KMS-11 (cell line): Measurements from ENCODE around the gene XYLT2.

Experiments
- H2AFZ ChIP-seq: fragments of 200-600 bp; sonication (generic); 2 replicates; pipeline ENCODE4 v1.6.1; 2016; ENCODE audit warnings: antibody characterized with exemption, mixed run types, low read depth
- H3K27ac ChIP-seq: fragments of 200-600 bp; sonication (generic); 2 replicates; pipeline ENCODE4 v1.6.1; 2016; ENCODE audit warnings: mild to moderate bottlenecking, mixed run types
- H3K27me3 ChIP-seq: fragments of 200-600 bp; sonication (generic); 2 replicates; pipeline ENCODE4 v1.6.1; 2017; ENCODE audit warnings: mild to moderate bottlenecking, low read depth, mixed run types, moderate library complexity; ENCODE audit not compliant: insufficient read depth
- H3K36me3 ChIP-seq: fragments of 200-600 bp; sonication (generic); 2 replicates; pipeline ENCODE4 v1.6.1; 2017; ENCODE audit warnings: mild to moderate bottlenecking, mixed run types; ENCODE audit not compliant: insufficient read depth
- H3K4me1 ChIP-seq: fragments of 200-600 bp; sonication (generic); 2 replicates; pipeline ENCODE4 v1.6.1; 2016; ENCODE audit warnings: mild to moderate bottlenecking, low read depth, mixed run types; ENCODE audit not compliant: poor library complexity, severe bottlenecking
- H3K4me2 ChIP-seq: fragments of 200-600 bp; sonication (generic); 2 replicates; pipeline ENCODE4 v1.7.0; 2016; ENCODE audit warnings: mild to moderate bottlenecking, mixed run types
- H3K4me3 ChIP-seq: fragments of 200-600 bp; sonication (generic); IDR thresholded peaks from 2 replicates; pipeline ENCODE4 v1.6.1; 2017; ENCODE audit warnings: low read depth, low read length, mixed read lengths; ENCODE audit not compliant: insufficient read depth
- H3K79me2 ChIP-seq: fragments of 200-600 bp; sonication (generic); 2 replicates; pipeline ENCODE4 v1.6.1; 2016; ENCODE audit warnings: low read depth, mixed run types; ENCODE audit not compliant: insufficient read depth
- H3K9ac ChIP-seq: fragments of 200-600 bp; sonication (generic); 2 replicates; pipeline ENCODE4 v1.6.1; 2016; ENCODE audit warnings: mild to moderate bottlenecking, mixed run types
- H4K20me1 ChIP-seq: fragments of 200-600 bp; sonication (generic); 2 replicates; pipeline ENCODE4 v1.6.1; 2016; ENCODE audit warnings: mild to moderate bottlenecking, mixed run types; ENCODE audit not compliant: insufficient read depth
- TF ChIP-seq, protein P1 (sequence below): fragments of 200-600 bp; sonication (generic); conservative IDR thresholded peaks from 2 replicates; pipeline ENCODE4 v1.6.1; 2017; ENCODE audit warnings: low read depth, mild to moderate bottlenecking, antibody characterized with exemption, low read length, moderate library complexity, mixed read lengths

XYLT2 gene

DNA sequence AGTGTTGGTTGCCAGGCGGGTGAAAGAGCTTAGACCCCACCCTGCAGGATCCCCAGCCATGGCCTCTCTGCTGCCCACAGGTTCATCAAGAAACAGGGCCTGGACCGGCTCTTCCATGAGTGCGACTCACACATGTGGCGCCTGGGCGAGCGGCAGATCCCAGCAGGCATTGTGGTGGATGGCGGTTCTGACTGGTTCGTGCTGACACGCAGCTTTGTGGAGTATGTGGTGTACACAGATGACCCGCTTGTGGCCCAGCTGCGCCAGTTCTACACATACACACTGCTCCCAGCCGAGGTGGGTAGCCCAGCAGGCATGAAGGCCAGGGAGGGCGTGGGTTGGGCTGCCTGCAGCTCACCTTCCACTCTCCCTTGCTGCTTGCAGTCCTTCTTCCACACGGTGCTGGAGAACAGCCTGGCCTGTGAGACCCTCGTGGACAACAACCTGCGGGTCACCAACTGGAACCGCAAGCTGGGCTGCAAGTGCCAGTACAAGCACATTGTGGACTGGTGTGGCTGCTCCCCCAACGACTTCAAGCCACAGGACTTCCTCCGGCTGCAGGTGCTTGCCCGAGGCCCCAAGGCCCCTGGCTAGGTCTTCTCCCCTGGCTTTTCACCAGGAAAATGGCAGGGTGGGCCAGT lies 9.9 kb downstream of the XYLT2 start:
- Histone ChIP-seq H3K4me1 (no peaks in the 10 kb centered on the region), H3K27me3 (no peaks in the 10 kb centered on the region), H2AFZ (no peak overlapping the region), H3K79me2 (no peaks in the 10 kb centered on the region), H3K4me2 (no peak overlapping the region), H3K27ac (no peak overlapping the region), H3K36me3 (no peaks in the 10 kb centered on the region), H3K9ac (no peak overlapping the region), H3K4me3 (no peak overlapping the region), H4K20me1 (no peaks in the 10 kb centered on the region)
- TF ChIP-seq, protein P1, sequence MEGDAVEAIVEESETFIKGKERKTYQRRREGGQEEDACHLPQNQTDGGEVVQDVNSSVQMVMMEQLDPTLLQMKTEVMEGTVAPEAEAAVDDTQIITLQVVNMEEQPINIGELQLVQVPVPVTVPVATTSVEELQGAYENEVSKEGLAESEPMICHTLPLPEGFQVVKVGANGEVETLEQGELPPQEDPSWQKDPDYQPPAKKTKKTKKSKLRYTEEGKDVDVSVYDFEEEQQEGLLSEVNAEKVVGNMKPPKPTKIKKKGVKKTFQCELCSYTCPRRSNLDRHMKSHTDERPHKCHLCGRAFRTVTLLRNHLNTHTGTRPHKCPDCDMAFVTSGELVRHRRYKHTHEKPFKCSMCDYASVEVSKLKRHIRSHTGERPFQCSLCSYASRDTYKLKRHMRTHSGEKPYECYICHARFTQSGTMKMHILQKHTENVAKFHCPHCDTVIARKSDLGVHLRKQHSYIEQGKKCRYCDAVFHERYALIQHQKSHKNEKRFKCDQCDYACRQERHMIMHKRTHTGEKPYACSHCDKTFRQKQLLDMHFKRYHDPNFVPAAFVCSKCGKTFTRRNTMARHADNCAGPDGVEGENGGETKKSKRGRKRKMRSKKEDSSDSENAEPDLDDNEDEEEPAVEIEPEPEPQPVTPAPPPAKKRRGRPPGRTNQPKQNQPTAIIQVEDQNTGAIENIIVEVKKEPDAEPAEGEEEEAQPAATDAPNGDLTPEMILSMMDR = no peak

DNA sequence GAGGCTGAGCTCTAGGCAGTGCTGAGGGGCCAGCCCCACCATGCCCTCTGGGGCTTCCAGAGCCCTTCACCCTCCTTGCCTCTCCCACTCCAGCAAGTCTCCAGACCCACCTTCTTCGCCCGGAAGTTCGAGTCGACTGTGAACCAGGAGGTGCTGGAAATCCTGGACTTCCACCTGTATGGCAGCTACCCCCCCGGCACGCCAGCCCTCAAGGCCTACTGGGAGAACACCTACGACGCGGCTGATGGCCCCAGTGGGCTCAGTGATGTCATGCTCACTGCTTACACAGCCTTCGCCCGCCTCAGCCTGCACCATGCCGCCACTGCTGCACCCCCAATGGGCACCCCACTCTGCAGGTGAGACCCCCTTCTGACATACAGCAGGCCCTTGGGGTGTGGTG lies 10.5 kb downstream of the XYLT2 start:
- no peak overlapping the region for H3K27ac ChIP-seq
- H3K9ac ChIP-seq = no peak overlapping the region
- no peak overlapping the region for H3K4me2 ChIP-seq
- no peak overlapping the region for H3K4me3 ChIP-seq
- H3K4me1 ChIP-seq = no peaks in the 10 kb centered on the region
- no peaks in the 10 kb centered on the region for H3K36me3 ChIP-seq
- TF ChIP-seq, protein P1 = no peak
- no peaks in the 10 kb centered on the region for H3K27me3 ChIP-seq
- no peaks in the 10 kb centered on the region for H3K79me2 ChIP-seq
- H4K20me1 ChIP-seq = no peaks in the 10 kb centered on the region
- H2AFZ ChIP-seq = no peak overlapping the region

GRCh38 chr17:50356892-50357510 lies 11.1 kb downstream of the XYLT2 start:
- no peak overlapping the region for H3K4me2 ChIP-seq
- H3K79me2 ChIP-seq = no peaks in the 10 kb centered on the region
- TF ChIP-seq, protein P1 = no peak
- H3K27ac ChIP-seq = no peak overlapping the region
- no peak overlapping the region for H2AFZ ChIP-seq
- no peaks in the 10 kb centered on the region for H4K20me1 ChIP-seq
- no peaks in the 10 kb centered on the region for H3K27me3 ChIP-seq
- H3K9ac ChIP-seq = no peak overlapping the region
- no peak overlapping the region for H3K4me3 ChIP-seq
- H3K4me1 ChIP-seq = peaks cover 3% of the 10 kb centered on the region
- H3K36me3 ChIP-seq = no peaks in the 10 kb centered on the region

DNA sequence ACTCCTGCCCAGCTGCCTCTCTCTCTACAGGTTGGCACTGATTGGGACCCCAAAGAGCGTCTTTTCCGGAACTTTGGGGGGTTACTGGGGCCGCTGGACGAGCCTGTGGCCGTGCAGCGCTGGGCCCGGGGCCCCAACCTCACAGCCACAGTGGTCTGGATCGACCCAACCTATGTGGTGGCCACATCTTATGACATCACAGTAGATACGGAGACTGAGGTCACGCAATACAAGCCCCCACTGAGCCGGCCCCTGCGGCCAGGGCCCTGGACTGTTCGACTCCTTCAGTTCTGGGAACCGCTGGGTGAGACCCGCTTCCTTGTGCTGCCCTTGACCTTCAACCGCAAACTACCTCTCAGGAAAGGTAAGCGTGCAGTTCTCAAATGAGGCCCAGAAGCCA lies 12.3 kb downstream of the XYLT2 start:
- no peaks in the 10 kb centered on the region for H3K36me3 ChIP-seq
- no peak overlapping the region for H3K4me2 ChIP-seq

More for the DNA sequence above, 12.3 kb downstream of the XYLT2 start:
- Histone ChIP-seq H3K27ac (no peak overlapping the region), H3K27me3 (no peaks in the 10 kb centered on the region), H3K79me2 (no peaks in the 10 kb centered on the region), H2AFZ (no peak overlapping the region), H3K9ac (no peak overlapping the region), H3K4me3 (no peak overlapping the region), H4K20me1 (no peaks in the 10 kb centered on the region), H3K4me1 (peaks cover 10% of the 10 kb centered on the region)
- TF ChIP-seq, protein P1 = no peak
